Colonic mucosa (tissue), 4 donors: ENCODE data around the gene TACC2. TPM values are rescaled to one million over a fixed set of nuclear protein-coding genes. Genes with fewer than 3 reads are reported as not detected.

Experiments used
- DNase-seq: peaks from one replicate; pipeline ENCODE4 v3.0.0-alpha.2; 2020
- H3K27ac ChIP-seq: fragments of 200-600 bp; one replicate; pipeline ENCODE4 v1.8.0; 2021
- H3K27me3 ChIP-seq: fragments of 200-600 bp; one replicate; pipeline ENCODE4 v1.8.0; 2021
- H3K36me3 ChIP-seq: fragments of 200-600 bp; one replicate; pipeline ENCODE4 v1.8.0; 2021
- H3K4me1 ChIP-seq: fragments of 200-600 bp; one replicate; pipeline ENCODE4 v1.8.0; 2021; ENCODE audit warnings: mild to moderate bottlenecking
- H3K4me3 ChIP-seq: fragments of 200-600 bp; one replicate; pipeline ENCODE4 v1.8.0; 2021
- H3K9ac ChIP-seq, 2 donors: one replicate each; pipeline ENCODE4 v1.7.0; 2013; ENCODE audit warnings: control low read depth in 2 of 2, low read depth in 2 of 2, low read length in 2 of 2
- H3K9me3 ChIP-seq: fragments of 200-600 bp; one replicate; pipeline ENCODE4 v1.8.0; 2021
- CTCF ChIP-seq: fragments of 200-600 bp; IDR thresholded peaks from one replicate; pipeline ENCODE4 v1.8.0; 2022; ENCODE audit warnings: antibody characterized with exemption, mild to moderate bottlenecking
- intact Hi-C: fragments of 100-400 bp; cut with DNase I; formaldehyde crosslinking; loops from one replicate; pipeline ENCODE4 v1.14.1; 2022
- total RNA-seq, 2 donors: library from RNA; stranded (reverse); fragmentation: NEBNext Ultra II Directional in 1 of 2; extraction: Animal tissue kit (Norgen Biotek cat#: 25700) in 1 of 2; gene quantifications; one replicate each; pipeline ENCODE4 v1.2.1, GENCODE V29; 2021
- donor health status: healthy.
- donor health status: DM: no; HTN: no; CAD: no.
- donor health status: DM: no; HTN: no; CAD: no.

The TACC2 gene
- total RNA-seq, 2 donors from 2014 or later: 90.0 to 93.2 TPM

GRCh38 chr10:122182308-122182707 lies 193.3 kb downstream of the TACC2 start:
- Histone ChIP-seq H3K27ac (no peak overlapping the region), H3K9ac (no peak overlapping the region), H3K36me3 (no peaks in the 10 kb centered on the region), H3K4me1 (peaks cover 4% of the 10 kb centered on the region), H3K4me3 (no peak overlapping the region), H3K27me3 (no peaks in the 10 kb centered on the region), H3K9me3 (no peaks in the 10 kb centered on the region)
- TF ChIP-seq CTCF: no peak
- intact Hi-C loops: no loop called here
- DNase-seq: no peak

- DNase-seq: no peak
- Histone ChIP-seq H3K27ac (no peak overlapping the region), H3K9ac (no peak overlapping the region), H3K4me1 (peaks cover 4% of the 10 kb centered on the region), H3K9me3 (no peaks in the 10 kb centered on the region), H3K4me3 (no peak overlapping the region), H3K36me3 (no peaks in the 10 kb centered on the region), H3K27me3 (no peaks in the 10 kb centered on the region)
- intact Hi-C loops: no loop called here
- TF ChIP-seq CTCF: no peak
Observed at GRCh38 chr10:122184254-122184653, 195.3 kb downstream of the TACC2 start.

- H3K9me3 ChIP-seq: no peaks in the 10 kb centered on the region
- no peak for TF ChIP-seq CTCF
- no peaks in the 10 kb centered on the region for H3K36me3 ChIP-seq
- no peaks in the 10 kb centered on the region for H3K27me3 ChIP-seq
- no peak overlapping the region for H3K9ac ChIP-seq
- H3K27ac ChIP-seq: no peak overlapping the region
- DNase-seq: no peak
- intact Hi-C loops: no loop called here
- no peak overlapping the region for H3K4me3 ChIP-seq
- H3K4me1 ChIP-seq: peaks cover 4% of the 10 kb centered on the region
Observed at GRCh38 chr10:122185643-122186042, 196.7 kb downstream of the TACC2 start.

- H3K27me3 ChIP-seq: no peaks in the 10 kb centered on the region
- no peak for DNase-seq
- H3K27ac ChIP-seq: no peak overlapping the region
- no peak overlapping the region for H3K4me3 ChIP-seq
- intact Hi-C loops: no loop called here
- no peaks in the 10 kb centered on the region for H3K9me3 ChIP-seq
- H3K36me3 ChIP-seq: no peaks in the 10 kb centered on the region
- peaks cover 2% of the 10 kb centered on the region for H3K4me1 ChIP-seq
- TF ChIP-seq CTCF: no peak
- H3K9ac ChIP-seq: no peak overlapping the region
Observed at GRCh38 chr10:122186816-122187810, 198.2 kb downstream of the TACC2 start.

GRCh38 chr10:122188706-122189105 lies 199.7 kb downstream of the TACC2 start:
- no peak for DNase-seq
- Histone ChIP-seq H3K27me3 (no peaks in the 10 kb centered on the region), H3K4me3 (no peak overlapping the region), H3K9me3 (no peaks in the 10 kb centered on the region), H3K9ac (no peak overlapping the region), H3K4me1 (no peaks in the 10 kb centered on the region), H3K36me3 (no peaks in the 10 kb centered on the region), H3K27ac (no peak overlapping the region)
- no peak for TF ChIP-seq CTCF
- intact Hi-C loops: no loop called here
